GM12873 (cell line): ENCODE measurements around the gene KLHDC8A.
A peak's percentile ranks its signal among the peaks of the same experiment; 100 is the strongest.

ENCODE experiments used
- TF ChIP-seq, protein P1 (sequence below): IDR thresholded peaks from 2 replicates; pipeline ENCODE4 v1.5.1; 2012; ENCODE audit warnings: low read depth, mild to moderate bottlenecking, moderate library complexity, low read length, control low read depth; ENCODE audit not compliant: insufficient read depth; ENCODE audit errors: missing control alignments

Gene KLHDC8A

DNA sequence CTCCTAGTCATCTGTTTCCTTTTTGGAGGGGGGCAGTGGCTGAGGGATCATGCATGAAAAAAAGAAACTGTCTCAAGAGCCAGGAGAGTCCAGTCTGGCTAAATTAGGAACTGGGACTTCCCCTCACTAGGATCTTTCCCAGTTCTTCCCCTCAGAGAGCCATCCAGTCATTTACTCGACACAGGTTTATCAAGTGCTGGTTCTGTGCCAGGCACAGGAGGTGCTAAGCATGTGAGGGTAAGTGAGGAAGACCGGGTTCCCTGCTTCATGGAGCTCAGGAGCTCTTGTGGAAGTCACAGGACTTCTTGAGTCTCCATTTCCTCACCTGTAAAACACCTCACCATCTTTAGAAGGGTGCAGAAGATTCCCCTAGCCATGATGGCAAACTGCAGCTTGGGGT is 26.6 kb downstream of the KLHDC8A start:
- TF ChIP-seq, protein P1, sequence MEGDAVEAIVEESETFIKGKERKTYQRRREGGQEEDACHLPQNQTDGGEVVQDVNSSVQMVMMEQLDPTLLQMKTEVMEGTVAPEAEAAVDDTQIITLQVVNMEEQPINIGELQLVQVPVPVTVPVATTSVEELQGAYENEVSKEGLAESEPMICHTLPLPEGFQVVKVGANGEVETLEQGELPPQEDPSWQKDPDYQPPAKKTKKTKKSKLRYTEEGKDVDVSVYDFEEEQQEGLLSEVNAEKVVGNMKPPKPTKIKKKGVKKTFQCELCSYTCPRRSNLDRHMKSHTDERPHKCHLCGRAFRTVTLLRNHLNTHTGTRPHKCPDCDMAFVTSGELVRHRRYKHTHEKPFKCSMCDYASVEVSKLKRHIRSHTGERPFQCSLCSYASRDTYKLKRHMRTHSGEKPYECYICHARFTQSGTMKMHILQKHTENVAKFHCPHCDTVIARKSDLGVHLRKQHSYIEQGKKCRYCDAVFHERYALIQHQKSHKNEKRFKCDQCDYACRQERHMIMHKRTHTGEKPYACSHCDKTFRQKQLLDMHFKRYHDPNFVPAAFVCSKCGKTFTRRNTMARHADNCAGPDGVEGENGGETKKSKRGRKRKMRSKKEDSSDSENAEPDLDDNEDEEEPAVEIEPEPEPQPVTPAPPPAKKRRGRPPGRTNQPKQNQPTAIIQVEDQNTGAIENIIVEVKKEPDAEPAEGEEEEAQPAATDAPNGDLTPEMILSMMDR: no peak

GRCh38 chr1:205329719-205330118 is 27.0 kb downstream of the KLHDC8A start:
- TF ChIP-seq, protein P1: no peak

DNA sequence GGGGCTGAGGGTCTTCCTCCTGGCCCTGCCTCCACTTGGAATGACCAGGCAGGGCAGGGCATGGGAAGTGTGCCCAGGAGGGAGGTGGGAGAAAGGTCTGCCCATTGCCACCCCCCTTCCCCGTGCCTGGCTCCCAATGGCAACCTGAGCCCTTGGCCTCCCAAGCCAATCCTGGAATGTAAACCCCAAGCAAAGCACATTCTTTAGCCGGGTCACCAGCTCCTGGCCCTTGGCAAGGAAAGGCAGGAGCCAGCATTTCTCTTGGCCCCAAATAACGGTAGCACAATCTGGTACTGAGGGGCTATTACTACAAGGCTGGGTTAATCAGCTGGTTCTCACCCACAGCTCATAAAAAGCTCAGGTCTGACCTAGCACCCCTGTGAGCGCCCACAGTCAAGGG is 28.2 kb downstream of the KLHDC8A start:
- TF ChIP-seq, protein P1: no peak

DNA sequence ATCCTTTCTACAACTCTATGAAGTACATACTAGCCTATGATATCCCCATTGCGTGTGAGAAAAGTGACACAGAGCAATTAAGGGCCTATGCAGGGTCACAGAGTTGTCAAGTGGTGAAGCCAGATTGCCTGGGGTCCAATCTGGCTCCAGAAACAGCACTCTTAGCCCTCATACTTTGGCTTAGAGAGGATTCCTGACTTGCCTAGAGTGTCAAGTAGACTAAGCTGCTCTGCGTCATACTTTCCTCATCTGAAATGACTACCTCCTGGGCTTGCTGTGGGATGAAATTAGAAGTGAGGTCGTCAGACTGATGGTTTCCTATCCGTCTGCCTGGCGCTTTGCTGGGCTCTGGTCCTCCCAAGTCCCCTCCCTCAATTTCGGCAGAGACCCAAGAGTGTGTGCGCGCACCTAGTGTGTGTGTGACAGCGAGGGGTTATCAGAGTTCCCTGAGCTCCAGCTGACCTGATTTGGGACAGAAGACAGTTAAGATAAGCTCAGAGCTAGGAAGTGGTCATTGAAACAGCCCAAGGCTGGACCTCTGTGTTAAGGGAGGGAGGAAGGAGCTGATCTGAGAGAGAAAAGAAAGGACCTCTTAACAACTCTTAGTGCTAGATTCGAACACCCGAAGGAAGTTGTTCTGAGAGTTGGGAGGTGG is 29.8 kb downstream of the KLHDC8A start:
- TF ChIP-seq, protein P1: no peak

DNA sequence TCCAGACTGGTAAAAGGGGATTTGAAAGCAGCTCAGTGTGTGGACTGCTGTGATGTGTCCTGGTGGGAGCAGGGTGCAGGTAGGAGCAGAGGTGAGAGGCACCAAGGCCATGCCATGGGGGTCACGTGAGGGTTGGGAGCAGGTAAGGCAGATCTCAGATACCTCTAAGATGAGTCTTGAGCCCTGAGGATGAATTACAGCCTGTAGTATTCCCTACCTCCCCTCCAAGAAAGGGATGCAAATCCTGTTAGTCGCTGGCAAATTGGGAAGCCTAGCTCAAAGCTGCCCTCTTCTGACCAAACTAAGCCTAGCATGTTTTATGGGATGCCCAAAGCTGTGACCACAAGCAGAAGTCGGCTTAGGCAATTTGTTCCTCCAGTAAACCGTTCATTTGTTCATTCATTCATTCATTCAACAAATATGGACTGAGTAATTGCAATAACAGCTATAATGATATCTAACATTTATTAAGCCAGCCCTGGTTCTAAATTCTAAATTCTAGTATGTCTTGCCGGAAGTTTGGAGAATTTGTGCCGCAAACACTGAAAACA is 31.3 kb downstream of the KLHDC8A start:
- TF ChIP-seq, protein P1: peak; percentile 87

DNA sequence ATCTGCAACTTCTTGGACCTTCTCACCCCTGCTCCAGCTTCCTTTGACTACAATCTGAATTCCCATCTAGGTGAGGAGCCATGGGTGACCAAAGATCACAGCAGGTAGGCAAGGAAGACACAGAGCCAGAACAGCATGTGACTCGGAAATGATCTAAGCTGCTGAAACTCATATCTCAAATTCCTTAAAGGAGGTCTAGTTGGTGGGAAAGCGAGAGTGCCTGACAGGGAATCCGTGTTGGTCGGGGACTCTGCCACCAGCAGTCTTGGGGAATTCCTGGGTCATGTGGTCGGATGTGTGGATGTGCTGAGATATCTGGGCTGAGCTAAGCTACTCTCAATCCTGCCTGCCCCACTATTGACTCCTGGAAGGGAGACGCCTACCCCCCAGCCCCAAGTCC is 31.9 kb downstream of the KLHDC8A start:
- TF ChIP-seq, protein P1: no peak

- TF ChIP-seq, protein P1: no peak
Observed at GRCh38 chr1:205323794-205324193, 32.9 kb downstream of the KLHDC8A start.
